GM19025 (cell line): ENCODE results near the gene R3HDM4.
"Not testable (repeated sequence)": the region's sequence is repeated elsewhere in the genome, so short reads cannot be mapped to it uniquely, and the experiment has no call there.

ENCODE experiments used
- ATAC-seq: cut with Tn5 transposase; IDR thresholded peaks from one replicate; pipeline ENCODE4 v1.9.1; 2021; ENCODE audit warnings: mild to moderate bottlenecking, low read depth, moderate library complexity; ENCODE audit not compliant: unreplicated experiment

Gene R3HDM4

GRCh38 chr19:878751-879561, 34.1 kb downstream of the R3HDM4 start:
- ATAC-seq, result not testable (repeated sequence)

DNA sequence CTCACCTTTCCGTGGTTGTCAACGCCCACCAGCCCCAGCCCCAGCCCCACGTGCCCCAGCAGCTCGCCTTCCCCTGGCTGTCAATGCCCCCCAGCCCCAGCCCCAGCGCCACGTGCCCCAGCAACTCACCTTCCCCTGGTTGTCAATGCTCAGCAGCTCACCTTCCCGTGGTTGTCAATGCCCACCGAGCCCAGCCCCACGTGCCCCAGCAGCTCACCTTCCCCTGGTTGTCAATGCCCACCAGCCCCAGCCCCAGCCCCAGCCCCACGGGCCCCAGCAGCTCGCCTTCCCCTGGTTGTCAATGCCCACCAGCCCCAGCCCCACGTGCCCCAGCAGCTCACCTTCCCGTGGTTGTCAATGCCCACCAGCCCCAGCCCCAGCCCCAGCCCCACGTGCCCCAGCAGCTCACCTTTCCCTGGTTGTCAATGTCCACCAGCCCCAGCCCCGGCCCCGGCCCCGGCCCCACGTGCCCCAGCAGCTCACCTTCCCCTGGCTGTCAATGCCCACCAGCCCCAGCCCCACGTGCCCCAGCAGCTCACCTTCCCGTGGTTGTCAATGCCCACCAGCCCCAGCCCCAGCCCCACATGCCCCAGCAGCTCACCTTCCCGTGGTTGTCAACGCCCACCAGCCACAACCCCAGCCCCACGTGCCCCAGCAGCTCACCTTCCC, 34.9 kb downstream of the R3HDM4 start:
- not testable (repeated sequence) for ATAC-seq

- ATAC-seq, result no peak
Observed at GRCh38 chr19:876780-877314, 36.2 kb downstream of the R3HDM4 start.

GRCh38 chr19:876089-876488, 36.9 kb downstream of the R3HDM4 start:
- no peak for ATAC-seq

DNA sequence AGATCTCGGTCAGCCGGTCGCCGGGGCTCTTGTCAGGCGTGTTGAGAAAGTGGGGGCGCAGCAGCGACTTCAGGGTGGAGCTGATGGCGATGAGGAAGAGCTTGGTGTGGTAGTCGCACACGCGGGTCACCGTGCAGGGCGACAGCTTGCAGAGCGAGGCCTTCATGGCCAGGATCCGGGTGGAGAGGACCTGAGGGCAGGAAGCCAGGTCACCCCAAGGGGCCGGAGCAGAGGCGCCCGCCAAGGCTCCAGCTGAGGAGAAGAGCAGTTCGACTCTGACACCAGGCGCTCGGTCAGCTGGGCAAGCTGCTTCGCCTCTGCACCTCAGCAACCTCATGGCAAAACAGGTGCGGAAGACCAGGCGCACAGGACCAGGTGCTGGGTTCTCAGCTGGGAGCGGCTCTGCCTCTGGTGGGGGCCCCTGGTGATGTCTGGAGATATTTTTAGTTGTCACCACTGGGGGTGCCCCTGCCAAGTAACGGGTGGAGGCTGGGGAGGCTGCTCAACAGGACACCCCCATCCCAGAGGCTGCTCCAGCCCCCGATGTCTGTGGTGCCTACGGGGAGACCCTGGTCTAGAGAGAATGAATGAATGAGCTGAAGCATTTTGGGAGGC, 37.6 kb downstream of the R3HDM4 start:
- no peak for ATAC-seq

DNA sequence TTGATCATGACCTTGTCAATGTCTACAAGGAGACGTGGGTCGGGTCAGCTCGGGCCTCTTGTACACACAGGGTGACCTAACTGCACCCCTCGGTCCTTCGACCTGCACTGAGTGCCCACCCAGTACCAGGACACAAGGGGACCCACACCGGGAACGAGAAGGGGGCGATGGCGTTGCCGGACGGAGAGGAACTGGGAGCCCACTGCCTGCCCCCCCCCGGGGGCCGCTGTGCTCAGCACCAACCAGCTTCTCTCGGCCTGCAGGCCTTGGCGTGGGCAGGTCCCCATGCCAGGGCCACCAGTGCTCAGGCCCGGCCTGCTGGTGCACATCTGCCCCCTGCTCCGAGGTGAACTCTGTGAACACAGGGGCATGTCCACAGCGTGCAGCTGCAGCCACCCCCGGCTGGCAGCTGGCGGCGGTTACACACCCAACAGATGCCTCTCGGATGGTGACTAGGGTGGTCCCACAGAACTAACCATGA, 39.4 kb downstream of the R3HDM4 start:
- ATAC-seq, result no peak

- ATAC-seq, result no peak
Observed at GRCh38 chr19:873084-873483, 39.9 kb downstream of the R3HDM4 start.

GRCh38 chr19:872266-872951, 40.6 kb downstream of the R3HDM4 start:
- ATAC-seq, result no peak

DNA sequence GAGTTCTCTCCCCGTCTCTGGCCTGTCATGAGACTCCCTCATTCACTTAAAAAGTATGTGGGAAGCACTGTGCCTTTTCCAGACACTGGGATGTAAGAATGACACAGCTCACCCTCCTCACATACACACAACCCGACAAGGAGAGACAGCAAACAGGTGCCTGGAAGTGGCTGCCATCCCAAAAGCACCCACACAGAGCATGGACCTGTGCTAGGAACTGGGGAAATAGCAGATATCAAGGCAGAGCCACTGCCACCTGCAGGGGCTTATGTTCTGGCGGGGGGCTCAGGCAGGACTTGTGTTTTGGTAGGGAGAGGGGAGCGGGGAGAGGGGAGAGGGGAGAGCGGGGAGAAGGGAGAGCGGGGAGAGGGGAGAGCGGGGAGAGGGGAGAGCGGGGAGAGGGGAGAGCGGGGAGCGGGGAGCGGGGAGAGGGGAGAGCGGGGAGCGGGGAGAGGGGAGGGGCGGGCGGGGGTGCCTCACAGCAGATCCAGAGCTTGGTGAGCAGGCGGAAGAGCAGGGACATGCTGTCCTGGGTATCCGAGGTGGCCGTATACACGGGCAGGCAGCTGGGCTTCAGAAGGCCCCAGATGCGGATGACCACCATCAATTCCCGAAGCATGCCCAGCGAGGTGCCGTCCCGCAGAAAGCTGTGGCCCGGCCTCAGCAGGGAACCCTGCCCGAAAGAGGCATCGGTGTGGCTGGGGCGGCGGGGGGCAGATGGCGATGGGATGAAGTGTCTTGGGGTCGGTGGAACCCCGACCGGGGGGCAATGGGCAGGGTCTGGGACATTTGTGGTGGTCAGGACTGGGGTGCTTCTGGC, 41.4 kb downstream of the R3HDM4 start:
- ATAC-seq, result no peak

DNA sequence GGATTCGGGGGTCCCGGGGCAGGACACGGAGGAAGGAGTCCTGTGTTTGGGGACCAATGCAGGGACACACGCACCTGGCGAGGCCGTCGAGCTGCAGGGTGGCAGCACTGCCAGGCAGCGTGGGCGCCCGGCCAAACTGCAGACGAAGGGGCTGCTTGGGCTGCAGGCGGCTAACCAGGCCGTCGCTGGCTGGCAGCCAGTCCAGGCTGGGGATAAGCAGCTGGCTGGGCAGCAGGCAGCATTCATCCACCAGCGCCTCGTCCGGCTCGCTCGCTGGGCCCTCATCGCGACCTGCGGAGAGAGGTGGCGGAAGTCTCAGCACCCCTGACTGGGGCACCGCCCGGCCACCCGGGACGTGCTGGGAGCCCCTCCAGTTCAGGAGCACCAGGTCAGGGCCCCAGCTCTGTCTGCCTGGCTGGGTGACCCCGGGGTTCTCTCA, 42.0 kb downstream of the R3HDM4 start:
- no peak for ATAC-seq

- no peak for ATAC-seq
Observed at GRCh38 chr19:870314-870713, 42.7 kb downstream of the R3HDM4 start.

DNA sequence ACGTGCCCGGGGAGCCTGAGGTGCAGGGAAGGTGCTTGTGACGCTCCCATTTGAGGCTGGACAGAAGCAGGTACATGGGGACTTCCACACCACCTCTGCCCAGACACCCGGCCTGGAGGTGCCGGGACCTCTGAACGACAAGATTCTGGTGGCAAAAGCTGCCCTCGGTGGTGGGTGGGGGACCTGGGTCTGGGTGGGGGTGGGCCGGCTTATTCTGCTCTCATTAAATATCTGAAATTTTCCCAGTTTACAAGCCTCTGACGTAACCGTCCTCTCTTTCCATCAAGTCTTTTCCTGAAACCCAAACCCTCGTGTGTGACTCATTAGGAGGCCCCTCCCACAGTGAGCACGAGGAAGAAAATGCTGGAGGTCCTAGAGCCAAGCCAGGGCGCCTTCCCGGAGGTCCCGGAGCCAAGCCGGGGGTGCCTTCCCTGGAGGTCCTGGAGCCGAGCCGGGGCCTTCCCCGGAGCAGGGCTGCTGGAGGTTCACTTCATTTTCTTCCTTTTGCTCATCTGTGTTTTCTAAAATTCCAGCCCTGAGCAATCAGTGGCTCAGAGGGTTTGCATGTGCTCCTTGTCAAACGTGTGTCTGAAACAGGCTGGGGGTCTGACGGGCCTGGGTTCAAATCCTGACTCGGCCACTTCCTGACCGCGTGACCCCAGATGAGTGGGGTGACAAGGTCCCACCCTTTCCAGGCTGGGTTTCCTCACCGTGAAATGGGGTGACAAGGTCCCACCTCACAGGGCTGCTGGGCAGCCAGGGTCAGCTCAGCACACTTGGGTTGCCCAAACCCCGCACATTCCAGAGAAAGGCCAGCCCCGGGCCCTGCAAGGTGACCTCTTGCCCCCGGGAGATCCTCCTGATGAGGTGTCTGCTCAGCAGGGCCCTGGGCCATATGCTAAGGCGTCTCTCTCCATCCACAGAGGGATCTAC, 43.5 kb downstream of the R3HDM4 start:
- no peak for ATAC-seq

GRCh38 chr19:868458-869244, 44.4 kb downstream of the R3HDM4 start:
- ATAC-seq, result no peak

- no peak for ATAC-seq
Observed at GRCh38 chr19:867855-868457, 45.1 kb downstream of the R3HDM4 start.

- no peak for ATAC-seq
Observed at GRCh38 chr19:867301-867793, 45.7 kb downstream of the R3HDM4 start.

- ATAC-seq, result no peak
Observed at GRCh38 chr19:866769-867300, 46.2 kb downstream of the R3HDM4 start.

GRCh38 chr19:863315-863620, 49.8 kb downstream of the R3HDM4 start:
- no peak for ATAC-seq
